Measurements from ENCODE around the gene PHLDB3.

DNA sequence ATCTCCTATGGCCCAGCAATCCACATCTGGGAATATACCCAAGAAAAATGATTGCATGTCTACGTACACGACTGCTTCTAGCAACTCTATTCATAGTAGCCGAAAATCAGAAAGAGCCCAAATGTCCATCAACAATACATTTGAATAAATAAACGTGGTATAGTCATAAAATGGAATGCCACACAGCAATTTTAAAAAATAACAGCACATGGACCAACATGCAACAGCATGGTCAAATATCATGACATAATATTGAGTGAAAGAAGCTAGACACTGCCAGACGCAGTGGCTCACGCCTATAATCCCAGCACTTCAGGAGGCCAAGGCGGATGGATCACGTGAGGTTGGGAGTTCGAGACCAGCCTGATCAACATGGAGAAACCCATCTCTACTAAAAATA lies 73.6 kb downstream of the PHLDB3 start:
- TF ChIP-seq, protein P1, sequence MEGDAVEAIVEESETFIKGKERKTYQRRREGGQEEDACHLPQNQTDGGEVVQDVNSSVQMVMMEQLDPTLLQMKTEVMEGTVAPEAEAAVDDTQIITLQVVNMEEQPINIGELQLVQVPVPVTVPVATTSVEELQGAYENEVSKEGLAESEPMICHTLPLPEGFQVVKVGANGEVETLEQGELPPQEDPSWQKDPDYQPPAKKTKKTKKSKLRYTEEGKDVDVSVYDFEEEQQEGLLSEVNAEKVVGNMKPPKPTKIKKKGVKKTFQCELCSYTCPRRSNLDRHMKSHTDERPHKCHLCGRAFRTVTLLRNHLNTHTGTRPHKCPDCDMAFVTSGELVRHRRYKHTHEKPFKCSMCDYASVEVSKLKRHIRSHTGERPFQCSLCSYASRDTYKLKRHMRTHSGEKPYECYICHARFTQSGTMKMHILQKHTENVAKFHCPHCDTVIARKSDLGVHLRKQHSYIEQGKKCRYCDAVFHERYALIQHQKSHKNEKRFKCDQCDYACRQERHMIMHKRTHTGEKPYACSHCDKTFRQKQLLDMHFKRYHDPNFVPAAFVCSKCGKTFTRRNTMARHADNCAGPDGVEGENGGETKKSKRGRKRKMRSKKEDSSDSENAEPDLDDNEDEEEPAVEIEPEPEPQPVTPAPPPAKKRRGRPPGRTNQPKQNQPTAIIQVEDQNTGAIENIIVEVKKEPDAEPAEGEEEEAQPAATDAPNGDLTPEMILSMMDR (IDR thresholded peaks at IDR 0.05; ENCODE audit: insufficient read depth, low read length, poor library complexity, severe bottlenecking) = no peak
- no peak for TF ChIP-seq EZH2phosphoT487 (conservative IDR thresholded peaks at IDR 0.05; ENCODE audit: low read length)
